Measurements from ENCODE around the gene PDE7B.
"Not testable (repeated sequence)": the region's sequence is repeated elsewhere in the genome, so short reads cannot be mapped to it uniquely, and the experiment has no call there.

PDE7B gene

DNA sequence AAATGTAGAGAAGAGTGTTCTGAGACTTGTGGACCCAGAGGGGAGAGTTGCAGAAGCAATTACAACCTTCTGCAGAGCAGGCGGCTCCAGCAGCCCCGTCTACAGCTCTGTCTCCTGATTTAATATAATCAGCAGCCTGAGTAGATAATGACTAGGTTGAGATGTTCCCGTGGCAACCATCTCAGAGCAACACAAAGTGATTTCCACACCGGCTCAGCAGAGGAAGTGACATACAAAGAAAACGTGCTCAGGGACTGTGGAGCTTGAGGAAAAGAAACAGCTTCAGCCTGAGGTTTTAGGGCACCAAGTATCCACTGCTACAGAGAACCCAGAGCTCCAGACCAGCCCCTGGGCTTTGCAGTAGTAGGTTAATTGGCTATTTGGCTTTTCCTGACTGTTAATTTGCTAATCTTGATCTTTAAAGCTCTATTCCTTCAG, 262.3 kb downstream of the PDE7B start:
- Mint-ChIP-seq H3K9me3 (no peaks in the 10 kb centered on the region), H3K27ac (no peak overlapping the region), H3K4me3 (no peak overlapping the region), H3K36me3 (no peaks in the 10 kb centered on the region), H3K4me1 (no peaks in the 10 kb centered on the region), H3K27me3 (peaks cover 9% of the 10 kb centered on the region)
- no peak for DNase-seq
- CTCF ChIA-PET = no interaction called here

DNA sequence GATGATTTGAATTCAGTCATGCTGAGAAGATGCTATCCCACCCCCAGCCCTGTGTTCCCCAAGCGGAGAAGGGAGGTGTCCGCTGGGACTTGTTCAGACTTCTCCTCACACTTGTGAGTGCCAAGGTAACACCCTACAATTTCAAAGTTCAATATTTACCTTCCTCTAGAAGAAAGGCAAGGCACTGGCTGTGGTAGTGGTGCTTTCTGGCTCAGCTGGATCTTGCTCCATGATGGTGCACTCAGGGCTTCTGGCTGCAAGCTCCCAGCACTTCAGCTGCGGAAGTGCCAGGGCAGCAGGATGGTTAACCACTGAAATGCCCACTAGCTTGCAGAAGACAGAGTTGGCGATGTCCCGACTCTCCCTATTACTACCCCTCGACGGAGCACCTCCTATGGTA, 263.2 kb downstream of the PDE7B start:
- no peaks in the 10 kb centered on the region for H3K9me3 Mint-ChIP-seq
- no peaks in the 10 kb centered on the region for H3K36me3 Mint-ChIP-seq
- H3K27me3 Mint-ChIP-seq = peaks cover 7% of the 10 kb centered on the region
- no peak overlapping the region for H3K27ac Mint-ChIP-seq
- no peaks in the 10 kb centered on the region for H3K4me1 Mint-ChIP-seq
- H3K4me3 Mint-ChIP-seq = no peak overlapping the region
- DNase-seq = no peak
- CTCF ChIA-PET = interaction anchor here (0.6 kb wide), 1 partner anchor 128 kb away, joined by 3 read pairs; no protein-coding TSS in a partner anchor

DNA sequence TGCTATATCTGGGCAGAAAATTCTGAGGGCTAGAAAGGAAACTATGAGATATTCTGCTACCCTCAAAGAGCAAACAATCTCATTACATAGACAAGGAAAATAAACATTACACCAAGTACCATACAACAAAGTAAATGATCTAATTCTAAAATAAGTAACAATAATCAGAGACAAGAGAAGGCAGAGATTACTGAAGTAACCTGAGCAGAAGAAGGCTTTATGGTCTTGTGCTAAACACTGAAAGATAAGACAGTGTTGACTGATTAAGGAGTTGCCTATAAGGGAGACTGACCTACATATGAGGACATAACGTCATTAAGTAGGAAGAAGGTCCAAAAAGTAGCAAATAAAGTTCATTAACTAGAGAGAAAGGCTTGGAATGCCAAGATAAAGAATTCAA, 264.4 kb downstream of the PDE7B start:
- Mint-ChIP-seq H3K27me3 (peaks cover 7% of the 10 kb centered on the region), H3K36me3 (no peaks in the 10 kb centered on the region), H3K4me3 (no peak overlapping the region), H3K27ac (no peak overlapping the region), H3K9me3 (no peaks in the 10 kb centered on the region), H3K4me1 (no peaks in the 10 kb centered on the region)
- no peak for DNase-seq
- CTCF ChIA-PET = no interaction called here

DNA sequence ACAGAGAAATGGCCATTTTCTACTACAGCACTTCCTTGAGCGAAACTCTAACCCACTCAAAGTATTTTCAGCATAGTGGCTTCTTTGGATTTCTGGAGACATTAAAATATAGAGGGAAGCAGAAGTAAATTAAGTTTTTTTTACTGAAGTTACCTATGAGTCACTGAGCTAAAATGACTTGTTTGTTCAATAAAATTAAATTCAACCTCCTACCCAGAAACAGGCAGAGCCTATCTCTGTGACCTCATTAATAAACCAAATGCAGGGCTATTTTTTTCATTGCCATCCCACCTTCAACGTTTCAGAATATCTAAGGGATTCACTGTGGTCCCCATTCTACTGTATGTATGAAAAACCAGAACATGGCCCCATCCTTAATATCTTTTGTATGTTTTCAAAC, 265.6 kb downstream of the PDE7B start:
- no peaks in the 10 kb centered on the region for H3K9me3 Mint-ChIP-seq
- peaks cover 7% of the 10 kb centered on the region for H3K27me3 Mint-ChIP-seq
- H3K27ac Mint-ChIP-seq = no peak overlapping the region
- H3K36me3 Mint-ChIP-seq = no peaks in the 10 kb centered on the region
- H3K4me1 Mint-ChIP-seq = no peaks in the 10 kb centered on the region
- no peak for DNase-seq
- CTCF ChIA-PET = no interaction called here
- no peak overlapping the region for H3K4me3 Mint-ChIP-seq

DNA sequence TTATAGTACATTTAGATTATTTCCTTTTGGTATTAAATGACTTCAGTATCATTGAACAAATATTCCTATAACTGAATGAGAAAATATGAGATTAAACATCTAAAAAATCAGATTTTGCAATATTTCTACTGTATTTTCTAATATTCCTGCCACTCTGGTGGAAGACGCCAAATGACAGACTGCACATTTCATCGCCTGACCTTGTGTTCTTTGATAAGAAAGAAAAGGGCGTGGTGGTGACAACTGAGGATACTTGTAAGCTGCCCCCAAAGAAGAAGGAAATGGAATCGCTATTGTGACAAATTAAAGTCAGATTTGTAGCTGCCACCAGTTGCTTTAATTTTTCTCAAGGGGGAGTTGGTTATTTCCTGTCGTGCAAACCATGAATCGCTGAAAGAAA, 267.3 kb downstream of the PDE7B start:
- Mint-ChIP-seq H3K4me1 (no peaks in the 10 kb centered on the region), H3K9me3 (no peaks in the 10 kb centered on the region), H3K4me3 (no peak overlapping the region), H3K27ac (no peak overlapping the region), H3K27me3 (peaks cover 5% of the 10 kb centered on the region), H3K36me3 (no peaks in the 10 kb centered on the region)
- DNase-seq = no peak
- CTCF ChIA-PET = no interaction called here

DNA sequence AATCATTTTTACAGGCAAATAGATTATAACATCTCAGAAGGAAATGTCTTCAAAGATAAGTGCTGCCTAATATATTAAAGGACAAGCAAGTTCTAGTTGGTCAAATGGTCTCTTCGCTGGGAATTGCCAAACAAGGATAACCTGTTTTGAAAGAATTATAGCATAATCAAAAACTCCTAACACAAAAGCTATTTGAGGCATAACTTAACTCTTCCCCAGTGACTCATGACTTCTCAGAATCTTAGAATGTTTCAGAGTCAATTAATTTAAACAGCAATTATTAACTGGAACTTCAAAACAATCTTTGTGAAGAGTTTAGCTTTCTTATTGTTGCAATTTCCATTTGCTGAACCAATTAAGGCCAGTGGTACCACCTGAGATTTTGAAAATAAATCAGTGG, 272.0 kb downstream of the PDE7B start:
- no peak for DNase-seq
- CTCF ChIA-PET = no interaction called here
- Mint-ChIP-seq H3K4me1 (no peaks in the 10 kb centered on the region), H3K4me3 (no peak overlapping the region), H3K27me3 (peaks cover 3% of the 10 kb centered on the region), H3K27ac (no peak overlapping the region), H3K36me3 (no peaks in the 10 kb centered on the region), H3K9me3 (no peaks in the 10 kb centered on the region)

DNA sequence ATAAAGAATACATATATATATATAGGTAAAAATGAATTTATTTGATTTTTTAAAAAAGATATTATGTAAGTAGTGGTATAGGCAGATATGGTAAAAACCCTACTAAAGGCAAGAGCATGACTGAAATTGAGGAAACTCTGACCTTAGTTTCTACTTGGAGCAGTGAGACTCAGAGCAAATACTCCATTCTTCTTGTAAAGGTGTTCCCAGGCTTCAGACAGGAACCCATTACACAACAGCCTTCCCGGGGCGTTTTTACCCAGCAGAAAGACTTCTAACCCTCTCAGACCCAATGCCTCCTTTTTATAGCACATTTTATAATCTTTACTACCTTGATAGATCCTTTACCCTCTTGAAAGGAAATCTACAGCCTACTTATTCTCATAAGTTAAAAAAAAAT, 274.1 kb downstream of the PDE7B start:
- CTCF ChIA-PET = no interaction called here
- H3K4me3 Mint-ChIP-seq = no peak overlapping the region
- H3K27ac Mint-ChIP-seq = no peak overlapping the region

DNA sequence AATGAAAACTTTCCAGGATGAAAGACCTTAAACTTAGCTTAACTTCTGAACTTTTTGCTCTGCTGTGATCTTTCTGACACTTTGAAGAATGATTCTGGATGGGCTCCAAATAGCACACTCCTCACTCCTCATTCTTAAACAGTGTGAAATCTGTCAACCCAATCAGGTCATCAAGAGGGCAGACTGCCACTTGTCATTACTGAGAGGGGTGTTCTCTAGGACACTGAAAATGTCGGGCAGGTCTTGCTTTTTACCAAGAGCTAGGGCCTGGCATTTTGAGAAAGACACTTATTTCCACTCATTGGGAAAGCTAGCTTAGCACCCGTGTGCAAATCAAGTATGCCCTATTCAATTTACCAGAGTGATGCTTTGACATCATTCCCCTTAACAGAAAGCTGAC, 276.4 kb downstream of the PDE7B start:
- no peak overlapping the region for H3K27ac Mint-ChIP-seq
- CTCF ChIA-PET = no interaction called here
- no peaks in the 10 kb centered on the region for H3K4me1 Mint-ChIP-seq
- H3K4me3 Mint-ChIP-seq = no peak overlapping the region
- H3K9me3 Mint-ChIP-seq = no peaks in the 10 kb centered on the region
- peaks cover 3% of the 10 kb centered on the region for H3K27me3 Mint-ChIP-seq
- DNase-seq = no peak
- no peaks in the 10 kb centered on the region for H3K36me3 Mint-ChIP-seq

More for the DNA sequence above, 274.1 kb downstream of the PDE7B start:
- DNase-seq = no peak
- Mint-ChIP-seq H3K9me3 (no peaks in the 10 kb centered on the region), H3K27me3 (peaks cover 3% of the 10 kb centered on the region), H3K4me1 (no peaks in the 10 kb centered on the region), H3K36me3 (no peaks in the 10 kb centered on the region)

DNA sequence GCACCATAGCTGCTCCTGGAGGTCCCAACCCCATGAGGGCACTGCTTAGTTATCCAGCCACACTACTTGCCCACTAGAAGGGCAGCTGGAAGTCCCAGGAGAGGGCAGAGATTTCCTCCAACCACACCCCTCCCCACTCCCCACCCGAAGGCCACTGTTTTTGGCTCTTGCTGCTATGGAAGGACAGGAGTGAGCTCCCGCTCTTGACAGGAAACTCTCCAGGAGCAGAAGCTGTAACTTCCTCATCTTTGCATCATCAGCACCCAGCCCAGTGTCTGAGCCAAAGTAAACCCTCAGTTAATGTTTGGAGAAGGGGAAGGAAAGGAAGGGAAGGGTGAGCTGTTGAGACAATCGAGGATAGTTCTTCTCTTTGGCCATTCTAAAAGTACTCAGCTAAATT, 277.9 kb downstream of the PDE7B start:
- CTCF ChIA-PET = no interaction called here

DNA sequence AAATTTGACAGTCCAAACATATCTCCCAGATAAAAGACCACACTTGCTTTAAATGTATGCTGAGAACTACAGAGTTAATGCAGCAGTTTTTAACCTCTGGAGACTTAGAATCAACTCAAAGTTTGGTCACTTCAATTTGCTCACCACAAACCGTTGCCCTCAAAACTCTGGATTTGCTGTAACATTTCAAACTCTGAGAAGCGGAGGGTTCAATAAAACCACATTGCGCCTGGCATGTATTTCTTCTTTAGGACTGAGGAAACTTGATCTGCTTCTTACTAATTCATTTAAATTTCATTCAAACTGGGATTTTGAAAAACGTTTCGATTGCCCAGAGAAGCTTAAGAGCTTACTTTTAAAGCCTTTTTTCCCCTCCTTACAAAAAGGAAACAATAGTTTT, 282.8 kb downstream of the PDE7B start:
- CTCF ChIA-PET = no interaction called here

More for the DNA sequence above, 277.9 kb downstream of the PDE7B start:
- no peak for DNase-seq
- Mint-ChIP-seq H3K9me3 (no peaks in the 10 kb centered on the region), H3K27me3 (peaks cover 8% of the 10 kb centered on the region), H3K27ac (no peak overlapping the region), H3K4me1 (no peaks in the 10 kb centered on the region), H3K4me3 (no peak overlapping the region), H3K36me3 (no peaks in the 10 kb centered on the region)

DNA sequence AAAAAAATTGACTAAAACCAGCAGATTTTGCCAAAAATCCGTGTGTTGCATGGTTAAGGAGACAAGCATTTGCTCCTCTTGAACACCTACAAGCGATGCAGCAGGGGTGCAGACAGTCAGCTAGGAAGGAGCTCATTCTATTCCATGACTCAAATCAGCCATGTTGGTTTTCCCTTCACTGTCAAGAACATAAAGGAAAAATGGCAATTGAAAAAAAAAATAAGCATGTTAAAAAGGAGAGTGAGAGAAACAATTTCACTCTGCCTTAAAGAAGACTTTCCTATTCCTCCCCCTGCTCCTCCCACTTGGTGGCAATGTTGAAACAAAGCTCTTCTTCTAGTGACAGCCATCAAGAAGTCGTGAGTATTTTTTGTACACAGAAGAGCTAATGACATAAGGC, 283.2 kb downstream of the PDE7B start:
- H3K4me1 Mint-ChIP-seq = no peaks in the 10 kb centered on the region
- H3K4me3 Mint-ChIP-seq = no peak overlapping the region
- no peaks in the 10 kb centered on the region for H3K9me3 Mint-ChIP-seq
- no peak overlapping the region for H3K27ac Mint-ChIP-seq
- no peak for DNase-seq
- CTCF ChIA-PET = interaction anchor here (0.6 to 0.7 kb wide), 3 partner anchors 180 to 1454 kb away, joined by 3 read pairs; no protein-coding TSS in a partner anchor
- H3K36me3 Mint-ChIP-seq = no peaks in the 10 kb centered on the region
- H3K27me3 Mint-ChIP-seq = peaks cover 5% of the 10 kb centered on the region

More for the DNA sequence above, 282.8 kb downstream of the PDE7B start:
- no peak overlapping the region for H3K4me3 Mint-ChIP-seq
- peaks cover 5% of the 10 kb centered on the region for H3K27me3 Mint-ChIP-seq
- no peak for DNase-seq
- H3K27ac Mint-ChIP-seq = no peak overlapping the region
- no peaks in the 10 kb centered on the region for H3K9me3 Mint-ChIP-seq
- no peaks in the 10 kb centered on the region for H3K4me1 Mint-ChIP-seq
- no peaks in the 10 kb centered on the region for H3K36me3 Mint-ChIP-seq

DNA sequence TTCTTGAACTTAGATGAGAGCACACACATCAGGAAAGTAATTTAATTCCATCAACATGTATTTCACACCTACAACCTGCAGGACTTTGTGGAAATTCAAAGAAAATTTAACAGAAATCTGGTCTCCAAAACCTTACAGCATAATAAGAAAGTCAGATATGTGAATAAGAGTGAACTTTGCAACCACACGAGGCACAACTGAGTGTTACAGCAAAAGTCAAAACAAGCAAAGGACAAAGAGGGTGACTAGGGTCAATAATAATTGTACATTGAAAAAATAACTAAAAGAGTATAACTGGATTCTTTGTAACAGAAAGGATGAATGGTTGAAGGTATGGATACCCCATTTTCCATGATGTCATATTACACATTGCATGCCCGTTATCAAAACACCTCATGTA, 284.8 kb downstream of the PDE7B start:
- Mint-ChIP-seq H3K9me3 (no peaks in the 10 kb centered on the region), H3K4me3 (no peak overlapping the region), H3K36me3 (no peaks in the 10 kb centered on the region), H3K27me3 (peaks cover 5% of the 10 kb centered on the region), H3K27ac (no peak overlapping the region), H3K4me1 (no peaks in the 10 kb centered on the region)
- CTCF ChIA-PET = interaction anchor here (0.6 kb wide), 1 partner anchor 9 kb away, joined by 3 read pairs; no protein-coding TSS in a partner anchor
- no peak for DNase-seq

DNA sequence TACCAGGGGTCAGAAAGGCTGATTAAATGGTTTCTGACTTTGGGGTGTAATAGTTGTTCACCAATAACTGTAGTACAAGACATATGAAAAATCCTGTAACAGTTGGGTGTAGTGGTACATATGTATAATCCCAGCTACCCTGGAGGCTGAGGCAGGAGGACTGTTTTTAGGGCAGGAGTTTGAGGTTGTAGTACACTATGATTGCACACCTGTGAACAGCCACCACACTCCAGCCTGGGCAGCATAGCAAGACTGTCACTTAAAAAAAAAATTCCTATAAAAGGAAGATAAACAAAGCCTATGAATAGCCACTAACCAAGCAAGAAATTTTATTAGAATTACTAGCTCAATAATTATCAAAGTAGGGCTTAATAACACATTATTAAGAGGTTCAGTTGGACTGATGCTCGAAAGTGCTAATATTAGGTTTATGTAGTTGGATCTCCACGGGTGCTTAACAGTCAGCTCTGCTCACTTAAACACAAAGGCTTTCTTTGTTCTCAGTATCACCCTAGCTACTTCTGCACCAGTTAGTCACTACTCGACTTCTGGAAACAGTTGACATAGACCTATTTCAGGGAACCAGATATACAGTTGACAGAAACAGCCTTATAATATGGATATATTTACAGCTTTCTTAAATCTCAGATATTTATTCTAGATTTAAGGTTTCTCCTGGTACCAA, 285.6 kb downstream of the PDE7B start:
- CTCF ChIA-PET = no interaction called here
- peaks cover 2% of the 10 kb centered on the region for H3K9me3 Mint-ChIP-seq
- no peak for DNase-seq
- H3K27ac Mint-ChIP-seq = no peak overlapping the region
- no peaks in the 10 kb centered on the region for H3K36me3 Mint-ChIP-seq
- H3K4me1 Mint-ChIP-seq = no peaks in the 10 kb centered on the region
- no peak overlapping the region for H3K4me3 Mint-ChIP-seq
- peaks cover 5% of the 10 kb centered on the region for H3K27me3 Mint-ChIP-seq

DNA sequence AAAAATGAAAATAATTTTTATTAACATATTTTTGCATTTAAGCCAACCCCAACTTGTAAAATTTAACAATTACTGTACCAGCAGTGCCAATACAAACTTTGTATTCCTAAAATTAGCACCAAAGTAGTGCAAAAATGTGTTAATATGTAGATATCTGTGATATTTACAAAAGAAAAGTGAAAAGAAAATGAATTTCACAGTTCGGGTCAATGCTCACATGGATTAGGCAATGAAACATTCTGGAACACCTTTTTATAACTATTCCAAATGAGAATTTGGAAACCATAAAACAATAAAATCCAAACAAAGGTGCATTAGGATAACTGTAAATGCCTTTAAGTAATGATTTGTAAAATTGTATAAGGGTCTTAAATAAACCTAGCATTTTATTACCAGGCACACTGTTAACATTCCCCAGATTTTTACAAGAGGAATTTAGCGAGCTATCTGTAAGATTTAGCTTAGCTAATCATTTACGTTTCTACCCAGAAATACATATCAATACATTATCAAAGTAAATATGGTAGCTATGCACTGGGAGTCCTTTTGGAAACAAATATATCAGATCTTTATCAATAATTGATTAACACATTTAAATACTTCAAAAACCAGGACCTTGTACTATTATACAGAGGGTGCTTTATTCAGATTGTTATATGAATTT, 286.4 kb downstream of the PDE7B start:
- H3K36me3 Mint-ChIP-seq = no peaks in the 10 kb centered on the region
- H3K9me3 Mint-ChIP-seq = peaks cover 2% of the 10 kb centered on the region
- H3K27ac Mint-ChIP-seq = no peak overlapping the region
- CTCF ChIA-PET = no interaction called here
- no peaks in the 10 kb centered on the region for H3K4me1 Mint-ChIP-seq
- H3K27me3 Mint-ChIP-seq = peaks cover 5% of the 10 kb centered on the region
- no peak for DNase-seq
- H3K4me3 Mint-ChIP-seq = no peak overlapping the region

DNA sequence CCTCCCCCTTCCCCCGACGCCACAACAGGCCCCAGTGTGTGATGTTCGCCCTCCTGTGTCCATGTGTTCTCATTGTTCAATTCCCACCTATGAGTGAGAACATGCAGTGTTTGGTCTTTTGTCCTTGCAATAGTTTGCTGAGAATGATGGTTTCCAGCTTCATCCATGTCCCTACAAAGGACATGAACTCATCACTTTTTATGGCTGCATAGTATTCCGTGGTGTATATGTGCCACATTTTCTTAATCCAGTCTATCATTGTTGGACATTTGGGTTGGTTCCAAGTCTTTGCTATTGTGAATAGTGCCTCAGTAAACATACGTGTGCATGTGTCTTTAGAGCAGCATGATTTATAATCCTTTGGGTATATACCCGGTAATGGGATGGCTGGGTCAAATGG, 287.6 kb downstream of the PDE7B start:
- H3K36me3 Mint-ChIP-seq, DNase-seq, H3K27me3 Mint-ChIP-seq, H3K27ac Mint-ChIP-seq, H3K9me3 Mint-ChIP-seq, H3K4me1 Mint-ChIP-seq, H3K4me3 Mint-ChIP-seq, CTCF ChIA-PET: not testable (repeated sequence)
